Retina (tissue), 1 donor: ENCODE measurements around the gene RAD51C.
A peak's percentile ranks its signal among the peaks of the same experiment; 100 is the strongest.
"Not testable (repeated sequence)": the region's sequence is repeated elsewhere in the genome, so short reads cannot be mapped to it uniquely, and the experiment has no call there.

Source experiments
- DNase-seq: peaks from one replicate; pipeline ENCODE4 v3.0.0-alpha.2; 2016

RAD51C gene

DNA sequence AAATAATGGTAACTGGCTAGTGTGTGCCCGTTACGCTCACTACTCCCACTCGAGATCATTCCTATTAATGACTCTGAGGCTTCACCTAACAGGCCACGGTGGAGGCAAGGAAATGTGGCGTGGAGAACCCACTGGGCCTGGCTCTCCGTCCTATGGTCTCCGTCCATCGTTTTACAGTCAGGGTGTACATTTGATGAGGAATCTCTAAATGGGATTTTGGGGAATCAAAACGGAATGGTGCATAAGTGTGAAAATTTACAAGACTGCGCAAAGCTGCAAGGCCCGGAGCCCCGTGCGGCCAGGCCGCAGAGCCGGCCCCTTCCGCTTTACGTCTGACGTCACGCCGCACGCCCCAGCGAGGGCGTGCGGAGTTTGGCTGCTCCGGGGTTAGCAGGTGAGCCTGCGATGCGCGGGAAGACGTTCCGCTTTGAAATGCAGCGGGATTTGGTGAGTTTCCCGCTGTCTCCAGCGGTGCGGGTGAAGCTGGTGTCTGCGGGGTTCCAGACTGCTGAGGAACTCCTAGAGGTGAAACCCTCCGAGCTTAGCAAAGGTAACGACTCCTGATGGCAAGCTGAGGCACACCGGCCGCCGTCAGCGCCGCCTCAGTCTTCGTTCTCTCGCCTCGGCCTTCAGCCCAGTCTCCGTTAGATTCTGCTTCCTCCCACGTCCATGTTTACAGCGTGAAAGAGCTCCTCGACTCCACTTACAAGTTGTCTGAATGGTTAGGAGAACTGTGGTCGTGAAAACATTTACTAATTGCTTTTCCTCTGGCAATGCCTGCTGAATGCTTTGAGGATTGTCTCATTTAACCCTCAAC lies at the start of gene RAD51C:
Gene RAD51C (plus strand): TSS at position 364 of the 817 bp plus-strand sequence. CDS start 42 bp downstream, at position 406.
- peak; percentile 93 for DNase-seq

DNA sequence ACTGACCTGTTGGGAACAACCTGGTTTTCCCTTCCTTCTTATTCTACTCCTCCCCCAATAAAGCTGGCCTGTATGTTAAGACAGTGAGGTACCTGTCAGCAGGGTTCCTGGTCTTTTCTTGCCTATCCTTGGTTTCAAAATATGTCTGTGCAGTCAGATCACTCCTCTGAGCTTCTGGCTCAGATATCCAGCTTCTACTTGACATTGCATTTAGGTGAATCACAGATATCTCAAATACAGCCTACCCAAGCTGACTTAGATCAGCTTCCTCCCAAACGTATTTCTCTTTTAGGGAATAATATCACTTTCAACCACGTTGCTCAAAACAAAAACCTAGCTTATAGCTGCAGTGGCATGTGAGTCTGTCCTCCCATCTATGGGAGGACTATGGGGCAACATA lies 49.3 kb upstream of the RAD51C start:
- no peak for DNase-seq

DNA sequence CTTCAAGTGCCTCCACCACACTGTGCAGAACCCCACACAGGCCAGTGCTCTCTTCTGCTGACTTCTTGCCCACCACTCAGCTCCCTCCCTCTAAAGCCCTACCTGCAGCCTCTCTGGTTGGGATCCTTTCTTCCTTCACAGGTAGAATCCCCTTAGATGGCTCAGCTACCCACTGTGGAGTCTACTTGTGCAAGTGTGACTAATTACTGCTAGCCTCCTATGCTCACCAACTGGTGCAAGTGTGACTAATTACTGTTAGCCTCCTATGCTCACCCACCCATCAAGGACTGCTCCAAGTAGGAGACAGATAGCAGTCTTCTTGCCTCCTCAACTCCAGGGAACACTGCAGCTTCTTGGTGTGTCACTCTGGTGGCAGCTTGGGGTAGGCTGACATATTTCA lies 44.2 kb upstream of the RAD51C start:
- DNase-seq = no peak

DNA sequence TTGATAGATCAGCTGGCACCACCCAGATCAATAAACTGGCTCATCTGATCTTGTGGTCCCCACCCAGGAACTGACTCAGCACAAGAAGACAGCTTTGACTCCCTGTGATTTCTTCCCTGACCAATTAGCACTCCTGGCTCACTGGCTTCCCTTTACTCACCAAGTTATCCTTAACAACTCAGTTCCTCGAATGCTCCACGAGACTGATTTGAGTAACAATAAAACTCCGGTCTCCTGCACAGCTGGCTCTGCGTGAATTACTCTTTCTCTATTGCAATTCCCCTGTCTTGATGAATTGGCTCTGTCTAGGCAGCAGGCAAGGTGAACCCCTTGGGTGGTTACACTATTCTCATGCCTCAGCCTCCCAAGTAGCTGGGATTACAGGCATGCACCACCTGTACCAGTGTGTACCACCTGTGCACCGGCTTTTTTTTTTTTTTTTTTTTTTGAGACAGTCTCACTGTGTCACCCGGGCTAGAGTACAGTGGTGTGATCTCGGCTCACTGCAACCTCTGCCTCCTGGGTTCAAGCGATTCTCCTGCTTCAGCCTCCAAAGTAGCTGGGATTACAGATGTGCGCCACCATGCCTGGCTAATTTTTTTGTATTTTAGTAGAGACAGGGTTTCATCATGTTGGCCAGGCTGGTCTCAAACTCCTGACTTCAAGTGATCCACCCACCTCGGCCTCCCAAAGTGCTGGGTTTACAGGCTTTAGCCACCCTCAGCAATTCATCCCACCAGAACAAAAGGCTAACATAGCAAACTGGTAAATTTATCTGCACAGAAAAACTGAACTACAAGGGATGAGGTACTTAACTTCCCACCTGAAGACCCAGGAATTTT lies 34.2 kb upstream of the RAD51C start:
- DNase-seq = not testable (repeated sequence)

DNA sequence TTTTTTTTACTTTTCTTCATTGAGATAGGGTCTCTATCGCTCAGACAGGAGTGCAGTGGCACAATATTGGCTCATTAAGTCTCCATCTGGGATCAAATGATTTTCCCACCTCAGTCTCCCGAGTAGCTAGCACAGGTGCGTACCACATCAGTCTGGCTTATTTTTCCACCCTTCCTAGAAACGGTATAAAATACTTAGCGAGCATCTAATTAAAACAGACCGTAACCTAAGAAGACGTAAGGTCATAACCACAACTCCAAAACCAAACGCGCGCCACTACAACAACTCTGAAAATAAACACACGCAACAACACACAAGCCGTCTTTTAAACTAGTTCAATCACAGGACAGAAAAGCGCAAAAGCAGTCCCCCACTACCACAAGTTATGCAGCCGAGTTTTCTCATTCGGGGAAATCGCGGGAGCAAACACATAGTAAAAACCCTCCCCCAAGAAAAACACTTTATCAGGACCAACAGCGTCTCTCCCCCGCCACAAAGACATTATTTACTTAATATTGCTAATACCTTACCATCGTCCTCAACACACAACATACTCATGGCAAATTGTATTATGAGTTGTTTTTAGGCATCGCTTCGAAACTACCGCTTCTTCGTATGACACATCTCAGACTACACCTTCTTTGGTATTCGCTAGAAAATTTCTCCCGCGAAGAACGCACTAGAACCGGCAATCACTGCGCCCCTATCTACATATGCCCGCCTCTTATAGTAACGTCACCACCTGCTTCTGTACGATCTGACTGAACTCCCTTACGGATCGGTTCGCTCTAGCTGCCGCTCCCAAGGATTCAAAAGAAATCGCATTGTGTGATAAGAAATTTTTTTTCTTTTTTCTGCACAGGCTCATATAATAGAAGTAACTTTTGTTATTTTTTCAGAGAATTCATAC lies 33.3 kb upstream of the RAD51C start:
- DNase-seq = peak; percentile 97

DNA sequence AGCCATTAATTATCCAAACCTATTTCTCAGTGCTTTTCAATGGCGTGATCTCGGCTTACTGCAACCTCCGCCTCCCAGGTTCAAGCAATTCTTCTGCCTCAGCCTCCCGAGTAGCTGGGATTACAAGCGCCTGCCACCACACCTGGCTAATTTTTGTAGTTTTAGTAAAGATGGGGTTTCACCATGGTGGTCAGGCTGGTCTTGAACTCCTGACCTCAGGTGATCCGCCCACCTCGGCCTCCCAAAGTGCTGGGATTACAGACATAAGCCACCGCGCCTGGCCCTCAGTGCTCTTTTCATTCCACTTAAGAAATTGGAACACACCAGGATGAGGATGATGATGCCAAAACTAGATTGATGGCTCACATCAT lies 32.7 kb upstream of the RAD51C start:
- DNase-seq = not testable (repeated sequence)

DNA sequence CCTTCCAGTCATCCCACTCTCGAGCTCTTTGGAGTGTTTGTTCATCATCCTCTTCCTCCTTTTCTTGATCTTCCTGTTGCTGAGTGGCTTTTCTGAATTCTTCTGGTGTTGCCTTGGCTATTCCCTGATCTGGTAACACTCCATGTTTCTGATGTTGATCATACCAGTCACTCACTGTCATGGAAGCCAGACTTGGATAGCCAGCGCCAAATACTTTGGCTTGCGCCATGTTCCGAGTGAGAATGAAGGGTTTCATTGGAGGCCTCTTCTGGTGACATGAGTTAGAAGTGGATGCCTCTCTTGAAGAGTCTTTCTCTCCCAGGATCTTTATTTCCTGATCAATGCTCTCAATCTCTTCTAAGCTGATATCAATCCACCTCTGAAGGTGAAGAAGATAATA lies 31.8 kb upstream of the RAD51C start:
- DNase-seq = no peak

DNA sequence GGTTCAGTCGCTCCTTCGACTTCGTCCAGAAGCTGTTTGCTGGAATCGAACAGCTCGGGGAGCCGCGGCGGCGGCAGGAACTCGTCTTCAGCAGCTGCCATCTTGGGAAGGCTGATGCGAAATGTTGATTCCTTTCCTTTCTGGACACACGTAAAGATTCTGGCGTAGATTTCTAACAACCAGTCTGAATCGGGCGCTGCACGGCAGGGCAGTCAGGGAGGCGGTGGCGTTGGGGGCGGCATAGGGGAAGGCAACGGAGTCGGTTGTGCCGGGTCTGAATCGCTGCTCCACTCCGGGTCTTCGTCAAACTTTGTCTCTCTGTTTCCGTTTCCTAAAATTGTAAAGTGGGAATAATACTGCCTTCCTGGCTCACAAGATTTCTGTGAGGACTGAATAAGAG lies 30.9 kb upstream of the RAD51C start:
- DNase-seq = no peak

DNA sequence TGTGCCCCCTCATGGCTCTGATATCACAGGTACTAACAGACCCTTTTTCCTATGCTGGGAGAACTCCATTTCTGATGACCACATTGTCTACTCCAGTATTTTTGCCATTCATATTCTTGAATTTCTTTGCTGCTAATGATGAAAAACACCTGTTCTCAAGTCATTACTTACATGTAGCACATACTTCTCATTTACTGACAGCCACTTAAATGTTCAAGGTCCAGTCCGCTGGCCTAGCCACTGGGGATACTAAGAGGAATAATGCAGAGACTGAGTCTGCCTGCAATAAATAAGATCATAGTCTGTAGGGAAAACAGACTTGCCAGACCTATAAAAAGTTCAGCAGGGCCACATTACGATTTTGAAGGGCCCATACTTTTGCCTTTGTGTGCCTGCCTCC lies 28.1 kb upstream of the RAD51C start:
- DNase-seq = no peak

DNA sequence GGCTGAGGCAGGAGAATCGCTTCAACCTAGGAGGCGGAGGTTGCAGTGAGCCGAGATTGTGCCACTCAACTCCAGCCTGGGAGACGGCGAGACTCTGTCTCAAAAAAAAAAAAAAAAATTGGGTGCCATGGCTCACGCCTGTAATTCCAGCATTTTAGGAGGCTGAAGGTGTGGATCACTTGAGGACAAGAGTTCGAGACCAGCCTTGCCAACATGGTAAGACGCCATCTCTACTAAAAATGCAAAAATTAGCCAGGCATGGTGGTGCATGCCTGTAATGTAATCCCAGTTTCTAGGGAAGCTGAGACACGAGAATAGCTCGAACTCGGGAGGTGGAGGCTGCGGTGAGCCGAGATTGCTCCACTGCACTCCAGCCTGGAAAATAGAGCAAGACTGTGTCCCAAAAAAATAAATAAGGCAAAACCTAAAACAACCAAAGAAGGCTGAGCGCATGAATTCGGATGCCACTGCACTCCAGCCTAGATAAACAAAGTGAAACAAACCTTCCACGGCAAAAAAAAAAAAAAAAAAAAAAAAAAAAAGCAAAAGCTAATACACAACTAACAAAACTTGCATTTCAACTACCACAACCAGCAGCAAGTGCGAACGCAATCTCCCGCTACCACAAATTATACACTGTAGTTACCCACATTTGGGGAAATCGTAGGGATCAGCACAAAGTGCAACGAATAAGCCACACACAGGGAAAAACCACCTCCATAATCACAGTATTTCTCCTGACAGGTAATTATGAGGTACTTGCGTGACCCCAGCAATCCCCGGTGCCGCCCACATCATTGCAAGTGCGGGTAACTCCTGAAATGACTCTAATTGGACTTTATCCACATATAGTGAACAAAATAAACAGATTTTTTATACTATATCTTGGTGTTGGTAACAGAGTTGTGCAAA lies 26.2 kb upstream of the RAD51C start:
- no peak for DNase-seq

DNA sequence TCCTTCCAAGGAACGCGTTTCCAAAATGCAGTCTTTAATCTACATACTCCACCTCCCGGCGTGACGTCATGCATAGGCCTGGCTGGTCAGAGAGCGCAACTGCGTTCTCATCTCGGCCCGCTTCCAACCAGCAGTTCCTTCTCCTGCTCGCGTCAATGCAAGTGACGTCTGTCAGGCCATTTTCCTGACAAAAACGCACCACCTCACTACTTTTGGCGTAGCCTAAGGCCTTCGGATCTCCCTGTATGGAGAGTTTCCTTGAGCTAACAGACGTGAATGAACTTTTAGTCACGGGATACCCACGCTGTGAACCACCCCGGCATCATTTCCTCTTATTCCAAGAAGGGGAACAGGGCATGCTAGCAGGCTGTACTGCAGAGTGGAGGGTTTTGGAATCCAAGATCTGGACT lies 25.5 kb upstream of the RAD51C start:
- no peak for DNase-seq

DNA sequence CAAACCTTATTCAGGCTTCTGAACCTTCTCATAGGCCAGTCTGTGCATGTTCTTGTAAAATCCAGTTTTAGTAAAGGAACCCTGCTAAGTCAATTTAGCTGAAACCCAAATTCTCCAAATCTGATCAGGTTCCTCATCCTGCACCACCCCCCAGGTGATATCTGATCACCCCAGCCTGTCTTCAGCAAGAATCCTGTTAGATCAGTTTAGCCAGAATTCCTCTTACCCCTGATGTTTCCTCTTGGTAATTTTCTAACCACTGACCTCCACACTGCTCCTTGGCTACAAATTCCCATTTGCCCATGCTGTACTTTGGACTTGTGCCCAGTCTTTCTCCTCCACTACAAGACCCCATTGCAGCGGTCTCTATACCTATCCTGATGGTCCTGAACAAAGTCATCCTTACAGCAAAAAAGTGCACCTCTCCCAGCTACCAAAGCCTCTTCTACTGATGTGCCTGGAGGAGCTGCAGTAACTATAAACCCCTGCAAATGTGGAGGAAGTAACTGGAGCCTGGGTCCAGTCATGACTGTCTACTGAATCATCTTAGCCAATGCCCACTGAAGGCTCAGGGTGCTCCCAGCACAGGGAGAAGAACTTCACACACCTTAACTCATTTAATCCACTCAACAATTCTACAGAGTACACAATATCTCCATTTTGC lies 24.3 kb upstream of the RAD51C start:
- no peak for DNase-seq

DNA sequence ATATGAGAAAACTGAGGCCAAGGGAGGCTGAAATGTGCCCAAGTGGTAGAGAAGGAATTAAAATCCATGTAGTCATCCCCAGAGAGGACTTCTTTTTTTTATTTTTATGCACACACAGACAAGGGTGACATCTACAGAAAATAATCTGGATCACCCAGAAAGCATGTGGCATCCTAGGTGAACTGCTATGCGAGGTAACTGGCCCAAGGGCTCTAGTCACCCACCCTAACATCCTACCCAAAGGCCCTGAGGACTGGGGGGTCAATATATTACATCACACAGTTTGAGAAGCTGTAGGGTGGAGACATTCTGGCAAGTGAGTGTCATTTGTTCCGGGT lies 23.8 kb upstream of the RAD51C start:
- no peak for DNase-seq

DNA sequence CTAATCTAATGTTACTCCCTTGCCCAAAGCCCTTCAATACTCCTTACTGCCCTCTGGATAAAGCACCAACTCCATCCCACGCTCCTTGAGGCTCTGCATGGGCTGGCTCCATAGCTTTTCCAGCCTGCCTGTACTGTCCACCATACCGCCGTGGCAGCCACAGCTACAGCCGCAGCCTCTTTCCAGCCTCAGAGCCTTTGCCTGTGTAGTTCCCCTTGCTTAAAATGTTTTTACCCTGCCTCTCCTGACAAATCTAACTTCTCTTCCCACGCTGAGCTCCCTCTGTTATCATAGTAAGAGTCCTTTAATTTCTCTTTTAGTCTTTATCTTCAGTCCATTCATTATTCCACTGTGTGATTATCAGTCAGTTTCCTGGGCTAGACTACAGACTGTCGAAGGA lies 22.5 kb upstream of the RAD51C start:
- no peak for DNase-seq

DNA sequence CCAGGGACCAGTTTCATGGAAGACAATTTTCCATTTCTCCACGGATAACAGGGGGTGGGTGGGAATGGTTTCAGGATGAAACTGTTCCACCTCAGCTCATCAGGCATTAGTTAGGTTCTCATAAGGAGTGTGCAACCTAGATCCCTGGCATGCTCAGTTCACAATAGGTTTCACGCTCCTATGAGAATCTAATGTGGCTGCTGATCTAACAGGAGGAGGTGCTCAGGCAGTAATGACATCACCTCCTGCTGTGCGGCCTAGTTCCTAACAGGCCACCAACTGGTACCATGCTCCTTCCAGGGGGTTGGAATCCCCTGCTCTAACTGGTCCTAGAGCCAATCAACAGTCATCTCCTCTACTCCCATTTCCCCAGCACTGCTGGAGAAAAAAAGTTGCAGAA lies 20.4 kb upstream of the RAD51C start:
- peak; percentile 68 for DNase-seq

DNA sequence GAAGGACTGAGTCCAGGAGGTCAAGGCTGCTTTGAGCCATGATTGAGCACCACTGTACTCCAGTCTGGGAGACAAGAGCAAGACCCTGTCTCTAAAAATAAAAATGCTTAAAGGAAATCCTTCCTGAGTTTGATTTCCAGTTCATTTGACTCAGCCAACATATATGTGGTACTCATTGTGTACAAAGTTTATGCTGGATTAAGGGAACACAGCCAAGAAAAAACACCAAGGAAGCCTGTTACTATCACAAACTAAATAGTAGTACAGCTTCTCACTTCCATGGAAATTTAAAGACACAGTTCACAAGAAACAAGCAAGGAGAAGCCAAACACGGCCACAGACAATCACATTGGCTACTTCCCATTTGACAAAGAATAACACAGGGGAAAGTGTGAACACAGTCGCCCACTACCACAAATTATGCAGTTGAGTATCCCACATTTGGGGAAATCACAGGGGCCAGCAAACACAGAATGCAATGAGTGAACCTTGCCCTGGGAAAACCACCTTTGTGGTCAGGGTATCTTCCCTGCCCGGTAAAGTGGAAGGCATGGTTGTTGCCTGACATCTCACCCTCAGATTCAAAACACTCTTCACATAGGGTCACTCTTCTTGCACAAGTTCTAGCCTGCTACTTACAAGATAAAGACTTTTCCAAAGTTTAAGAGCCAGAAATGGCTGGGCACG lies 15.1 kb upstream of the RAD51C start:
- DNase-seq = no peak

DNA sequence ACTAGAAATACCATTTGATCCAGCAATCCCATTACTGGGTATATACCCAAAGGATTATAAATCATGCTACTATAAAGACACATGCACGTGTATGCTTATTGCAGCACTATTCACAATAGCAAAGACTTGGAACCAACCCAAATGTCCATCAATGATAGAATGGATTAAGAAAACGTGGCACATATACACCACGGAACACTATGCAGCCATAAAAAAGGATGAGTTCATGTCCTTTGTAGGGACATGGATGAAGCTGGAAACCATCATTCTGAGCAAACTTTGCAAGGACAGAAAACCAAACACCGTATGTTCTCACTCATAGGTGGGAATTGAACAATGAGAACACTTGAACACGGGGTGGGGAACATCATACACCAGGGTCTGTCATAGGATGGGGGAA lies 14.1 kb upstream of the RAD51C start:
- DNase-seq = not testable (repeated sequence)

DNA sequence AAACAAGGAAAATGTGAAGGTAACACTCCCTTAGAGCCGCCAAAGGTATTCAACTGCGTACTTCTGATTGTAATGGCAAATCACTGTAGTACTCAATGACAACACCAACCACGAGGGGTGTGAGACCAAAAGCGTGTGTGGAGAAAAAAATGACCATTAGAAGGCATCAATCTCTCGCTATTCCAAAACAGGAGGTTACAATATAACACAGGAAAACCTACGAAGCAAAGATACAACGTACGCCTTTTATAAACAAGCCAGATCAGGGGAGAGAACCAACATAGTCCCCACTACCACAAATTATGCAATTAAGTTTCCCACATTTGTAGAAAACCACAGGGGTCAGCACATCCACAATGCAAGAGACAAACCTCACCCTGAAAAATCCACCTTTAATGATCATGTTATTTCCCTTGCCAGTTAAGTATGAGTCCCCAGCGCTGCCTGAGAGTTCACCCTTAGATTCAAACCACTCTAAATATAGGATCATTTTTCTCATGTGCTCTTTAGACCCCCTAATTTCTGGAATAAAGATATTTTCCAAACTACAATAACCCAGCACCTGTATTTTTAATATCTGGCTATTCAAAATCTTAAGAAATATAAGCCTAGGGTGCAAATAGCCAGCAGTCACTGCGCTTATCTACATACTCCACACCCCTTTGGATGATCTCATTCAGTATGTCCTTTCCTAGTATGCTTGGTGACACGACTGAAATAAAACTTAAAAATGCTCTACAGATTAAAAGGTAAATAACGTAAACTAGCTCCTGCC lies 13.0 kb upstream of the RAD51C start:
- DNase-seq = no peak

DNA sequence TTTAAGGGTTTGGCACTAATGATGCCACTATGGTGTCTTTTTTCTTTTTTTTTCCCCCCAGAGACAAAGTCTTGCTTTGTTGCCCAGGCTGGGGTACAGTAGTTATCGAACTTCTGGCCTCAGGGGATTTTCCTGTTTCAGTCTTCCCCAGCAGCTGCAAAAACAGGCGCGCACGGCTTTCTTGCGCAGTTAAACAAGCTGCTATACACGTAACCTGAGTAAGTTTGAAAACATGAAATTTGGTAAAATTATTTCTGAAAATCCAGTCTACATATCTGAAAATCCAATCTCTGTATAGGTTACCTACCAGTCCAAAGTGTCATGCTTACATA lies 12.4 kb upstream of the RAD51C start:
- no peak for DNase-seq

DNA sequence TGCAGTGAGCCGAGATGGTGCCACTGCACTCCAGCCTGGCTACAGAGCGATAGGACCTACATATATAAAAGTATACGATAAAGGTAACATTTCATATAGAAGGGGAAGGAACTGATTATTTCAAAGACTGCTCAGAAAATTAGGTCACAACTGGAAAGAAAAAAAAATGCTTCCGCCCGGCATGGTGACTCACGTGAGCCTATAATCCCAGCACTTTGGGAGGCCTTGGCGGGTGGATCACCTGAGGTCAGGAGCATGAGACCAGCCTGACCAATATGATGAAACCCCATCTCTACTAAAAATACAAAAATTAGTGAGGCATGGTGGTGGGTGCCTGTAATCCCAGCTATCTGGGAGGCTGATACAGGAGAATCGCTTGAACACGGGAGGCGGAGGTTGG lies 8.4 kb upstream of the RAD51C start:
- DNase-seq = no peak
